HG03097 (cell line): ENCODE data around the gene GCK.

Experiments
- ATAC-seq: cut with Tn5 transposase; IDR thresholded peaks from one replicate; pipeline ENCODE4 v1.9.1; 2021; ENCODE audit not compliant: unreplicated experiment, low FRiP score

The GCK gene

GRCh38 chr7:44108768-44109750, 80.2 kb downstream of the GCK start:
- ATAC-seq = no peak

- ATAC-seq = no peak
Measured at GRCh38 chr7:44107961-44108767, 81.1 kb downstream of the GCK start.

GRCh38 chr7:44107116-44107960, 81.9 kb downstream of the GCK start:
- no peak for ATAC-seq

- no peak for ATAC-seq
Measured at GRCh38 chr7:44106311-44107065, 82.8 kb downstream of the GCK start.

GRCh38 chr7:44105832-44106231, 83.4 kb downstream of the GCK start:
- ATAC-seq = no peak

- no peak for ATAC-seq
Measured at GRCh38 chr7:44104860-44105771, 84.1 kb downstream of the GCK start.

- ATAC-seq = no peak
Measured at GRCh38 chr7:44103923-44104859, 85.0 kb downstream of the GCK start, which contains the start of gene AEBP1. Gene AEBP1, plus strand, starts transcription at chr7:44104345. Its CDS starts 321 bp downstream, at chr7:44104666.

GRCh38 chr7:44103566-44103922, 85.7 kb downstream of the GCK start:
- no peak for ATAC-seq

- no peak for ATAC-seq
Measured at GRCh38 chr7:44102846-44103565, 86.2 kb downstream of the GCK start.

GRCh38 chr7:44101966-44102845, 87.0 kb downstream of the GCK start:
- ATAC-seq = no peak

GRCh38 chr7:44101303-44101965, 87.8 kb downstream of the GCK start:
- ATAC-seq = no peak

- ATAC-seq = no peak
Measured at GRCh38 chr7:44100458-44101302, 88.6 kb downstream of the GCK start.

- no peak for ATAC-seq
Measured at GRCh38 chr7:44099669-44100068, 89.6 kb downstream of the GCK start.
